ENCODE results near the gene NDC80.

Gene NDC80

GRCh38 chr18:2572892-2573291 is 1.5 kb downstream of the NDC80 start:
- DNase-seq, result no peak
- Mint-ChIP-seq H3K9me3 (no peaks in the 10 kb centered on the region), H3K27me3 (no peaks in the 10 kb centered on the region), H3K4me3 (peak overlapping the region; percentile 96), H3K4me1 (ENCODE audit: low read depth) (peaks cover 52% of the 10 kb centered on the region), H3K36me3 (ENCODE audit: low read depth) (peaks cover 70% of the 10 kb centered on the region), H3K27ac (peak overlapping the region; percentile 98)

DNA sequence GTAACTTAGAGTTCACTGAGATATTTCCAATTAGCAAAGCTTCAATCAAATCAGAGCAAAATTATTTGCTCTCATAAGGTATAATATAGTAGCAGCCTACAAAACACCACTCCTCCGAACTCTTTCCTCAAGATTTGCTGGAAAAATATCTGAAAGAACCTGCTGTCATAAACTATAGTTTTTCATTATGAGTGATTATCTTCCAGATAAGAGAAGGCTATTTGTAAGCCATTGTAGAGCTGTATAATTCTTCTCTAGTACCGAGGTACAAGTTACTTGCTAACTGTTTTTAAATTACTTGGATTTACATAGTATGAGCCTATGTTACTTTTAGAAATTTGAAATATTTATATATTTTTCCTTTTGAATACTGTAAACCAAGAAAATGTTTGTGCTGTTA is 2.1 kb downstream of the NDC80 start:
- Mint-ChIP-seq H3K27me3 (no peaks in the 10 kb centered on the region), H3K4me3 (peak overlapping the region; percentile 96), H3K36me3 (ENCODE audit: low read depth) (peaks cover 72% of the 10 kb centered on the region), H3K4me1 (ENCODE audit: low read depth) (peaks cover 53% of the 10 kb centered on the region), H3K27ac (no peak overlapping the region), H3K9me3 (no peaks in the 10 kb centered on the region)
- no peak for DNase-seq

DNA sequence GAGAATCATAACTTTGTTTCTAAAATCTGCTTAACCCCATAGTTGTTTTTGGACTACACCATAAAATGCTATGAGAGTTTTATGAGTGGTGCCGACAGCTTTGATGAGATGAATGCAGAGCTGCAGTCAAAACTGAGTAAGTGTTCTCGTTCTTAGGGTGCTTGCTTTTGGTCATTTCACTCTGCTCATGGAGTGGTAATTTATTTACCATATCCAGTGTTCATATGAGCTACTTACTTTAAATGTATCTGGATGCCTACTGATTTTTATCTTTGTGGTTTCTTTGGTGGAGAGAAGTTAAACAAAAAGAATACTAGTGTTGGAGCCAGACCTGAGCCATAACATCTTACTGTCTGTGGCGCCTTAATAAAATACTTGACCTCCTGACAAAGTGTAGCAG is 16.4 kb downstream of the NDC80 start:
- H3K4me3 Mint-ChIP-seq, result no peak overlapping the region
- DNase-seq, result no peak

GRCh38 chr18:2588666-2589344 is 17.4 kb downstream of the NDC80 start:
- H3K4me3 Mint-ChIP-seq, result no peak overlapping the region
- peak overlapping the region; percentile 88 for H3K27ac Mint-ChIP-seq
- peaks cover 42% of the 10 kb centered on the region for H3K4me1 Mint-ChIP-seq (ENCODE audit: low read depth)
- DNase-seq, result no peak
- no peaks in the 10 kb centered on the region for H3K27me3 Mint-ChIP-seq
- H3K9me3 Mint-ChIP-seq, result no peaks in the 10 kb centered on the region
- peaks cover 88% of the 10 kb centered on the region for H3K36me3 Mint-ChIP-seq (ENCODE audit: low read depth)

More for the DNA sequence above, 16.4 kb downstream of the NDC80 start:
- Mint-ChIP-seq H3K4me1 (ENCODE audit: low read depth) (peaks cover 41% of the 10 kb centered on the region), H3K36me3 (ENCODE audit: low read depth) (peaks cover 88% of the 10 kb centered on the region), H3K9me3 (no peaks in the 10 kb centered on the region), H3K27me3 (no peaks in the 10 kb centered on the region), H3K27ac (peak overlapping the region; percentile 78)

GRCh38 chr18:2589345-2590068 is 18.1 kb downstream of the NDC80 start:
- H3K9me3 Mint-ChIP-seq, result no peaks in the 10 kb centered on the region
- no peak overlapping the region for H3K4me3 Mint-ChIP-seq
- DNase-seq, result no peak

GRCh38 chr18:2590303-2590702 is 18.9 kb downstream of the NDC80 start:
- Mint-ChIP-seq H3K4me3 (peak overlapping the region; percentile 3), H3K27ac (peak overlapping the region; percentile 69), H3K9me3 (no peaks in the 10 kb centered on the region), H3K36me3 (ENCODE audit: low read depth) (peaks cover 92% of the 10 kb centered on the region), H3K27me3 (no peaks in the 10 kb centered on the region), H3K4me1 (ENCODE audit: low read depth) (peaks cover 52% of the 10 kb centered on the region)
- no peak for DNase-seq

More at GRCh38 chr18:2589345-2590068, 18.1 kb downstream of the NDC80 start:
- H3K4me1 Mint-ChIP-seq (ENCODE audit: low read depth), result peaks cover 47% of the 10 kb centered on the region
- no peaks in the 10 kb centered on the region for H3K27me3 Mint-ChIP-seq
- peak overlapping the region; percentile 88 for H3K27ac Mint-ChIP-seq
- peaks cover 93% of the 10 kb centered on the region for H3K36me3 Mint-ChIP-seq (ENCODE audit: low read depth)

- H3K4me1 Mint-ChIP-seq (ENCODE audit: low read depth), result peaks cover 36% of the 10 kb centered on the region
- no peak overlapping the region for H3K27ac Mint-ChIP-seq
- H3K9me3 Mint-ChIP-seq, result peaks cover 3% of the 10 kb centered on the region
- no peaks in the 10 kb centered on the region for H3K27me3 Mint-ChIP-seq
- H3K36me3 Mint-ChIP-seq (ENCODE audit: low read depth), result peaks cover 85% of the 10 kb centered on the region
- no peak overlapping the region for H3K4me3 Mint-ChIP-seq
- DNase-seq, result no peak
Observed at GRCh38 chr18:2597639-2598038, 26.3 kb downstream of the NDC80 start.

GRCh38 chr18:2602844-2603243 is 31.5 kb downstream of the NDC80 start:
- Mint-ChIP-seq H3K36me3 (ENCODE audit: low read depth) (peaks cover 86% of the 10 kb centered on the region), H3K4me3 (no peak overlapping the region), H3K4me1 (ENCODE audit: low read depth) (peaks cover 48% of the 10 kb centered on the region), H3K27me3 (no peaks in the 10 kb centered on the region), H3K27ac (no peak overlapping the region), H3K9me3 (no peaks in the 10 kb centered on the region)
- DNase-seq, result no peak

DNA sequence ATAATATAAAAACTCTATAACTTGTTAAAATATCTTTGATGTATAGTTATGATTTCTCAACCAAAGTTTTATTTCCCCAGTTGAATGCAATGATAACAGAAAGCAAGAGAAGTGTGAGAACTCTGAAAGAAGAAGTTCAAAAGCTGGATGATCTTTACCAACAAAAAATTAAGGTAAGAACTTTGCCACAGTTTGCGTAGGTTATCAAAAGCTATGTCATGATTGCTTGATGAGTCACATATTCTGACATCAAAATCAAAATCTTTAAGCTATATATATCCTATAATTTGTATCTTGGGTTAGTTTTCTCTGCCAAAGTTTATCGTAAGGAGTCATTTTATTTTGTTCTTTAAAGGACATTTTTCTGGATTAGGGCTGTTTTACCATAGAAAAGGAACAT is 35.0 kb downstream of the NDC80 start:
- H3K36me3 Mint-ChIP-seq (ENCODE audit: low read depth), result peaks cover 84% of the 10 kb centered on the region
- no peak for DNase-seq
- no peaks in the 10 kb centered on the region for H3K27me3 Mint-ChIP-seq
- peak overlapping the region; percentile 89 for H3K27ac Mint-ChIP-seq
- peak overlapping the region; percentile 44 for H3K4me3 Mint-ChIP-seq
- no peaks in the 10 kb centered on the region for H3K9me3 Mint-ChIP-seq
- peaks cover 56% of the 10 kb centered on the region for H3K4me1 Mint-ChIP-seq (ENCODE audit: low read depth)

GRCh38 chr18:2609604-2610003 is 38.2 kb downstream of the NDC80 start:
- H3K4me3 Mint-ChIP-seq, result no peak overlapping the region
- peak overlapping the region; percentile 34 for H3K27ac Mint-ChIP-seq
- peaks cover 37% of the 10 kb centered on the region for H3K4me1 Mint-ChIP-seq (ENCODE audit: low read depth)
- H3K36me3 Mint-ChIP-seq (ENCODE audit: low read depth), result peaks cover 82% of the 10 kb centered on the region
- H3K9me3 Mint-ChIP-seq, result no peaks in the 10 kb centered on the region
- H3K27me3 Mint-ChIP-seq, result no peaks in the 10 kb centered on the region
- no peak for DNase-seq

DNA sequence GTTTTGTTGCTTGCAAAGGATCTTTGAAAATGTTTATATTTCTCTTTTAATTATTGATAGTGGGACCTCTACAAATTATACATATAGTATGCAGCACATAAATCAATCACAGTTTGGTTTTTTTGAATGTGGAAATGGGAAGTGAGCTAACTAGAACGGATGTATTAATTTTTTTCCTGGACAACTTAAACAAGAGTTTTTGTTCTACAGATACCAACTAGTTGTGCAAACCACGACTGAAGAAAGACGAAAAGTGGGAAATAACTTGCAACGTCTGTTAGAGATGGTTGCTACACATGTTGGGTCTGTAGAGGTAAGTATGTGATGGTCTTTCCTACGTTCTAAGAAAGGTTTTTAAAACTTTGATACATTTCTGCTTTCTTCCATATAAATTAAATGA is 39.2 kb downstream of the NDC80 start:
- peaks cover 82% of the 10 kb centered on the region for H3K36me3 Mint-ChIP-seq (ENCODE audit: low read depth)
- no peak for DNase-seq
- H3K4me1 Mint-ChIP-seq (ENCODE audit: low read depth), result peaks cover 28% of the 10 kb centered on the region
- H3K9me3 Mint-ChIP-seq, result no peaks in the 10 kb centered on the region
- H3K4me3 Mint-ChIP-seq, result no peak overlapping the region
- H3K27ac Mint-ChIP-seq, result no peak overlapping the region
- H3K27me3 Mint-ChIP-seq, result no peaks in the 10 kb centered on the region

DNA sequence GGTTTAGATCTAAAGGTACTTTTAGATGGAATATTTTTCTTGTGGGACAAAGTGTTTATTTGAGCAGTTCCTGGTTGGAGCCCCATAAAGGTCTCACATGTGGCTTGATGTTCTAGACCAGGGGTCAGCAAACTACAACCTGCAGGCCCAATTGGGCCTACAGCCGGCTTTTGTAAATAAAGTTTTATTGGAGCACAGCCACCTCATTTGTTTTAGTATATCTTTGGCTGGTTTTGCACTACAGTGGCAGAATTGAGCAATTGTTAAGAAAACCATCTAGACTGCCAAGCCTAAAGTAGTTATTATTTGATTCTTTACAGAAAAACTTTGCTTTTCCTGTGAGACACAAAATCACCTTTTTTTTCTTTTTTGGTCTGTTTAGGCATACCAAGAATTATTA is 41.6 kb downstream of the NDC80 start:
- no peaks in the 10 kb centered on the region for H3K9me3 Mint-ChIP-seq
- peaks cover 88% of the 10 kb centered on the region for H3K36me3 Mint-ChIP-seq (ENCODE audit: low read depth)
- DNase-seq, result no peak
- H3K4me3 Mint-ChIP-seq, result no peak overlapping the region
- H3K4me1 Mint-ChIP-seq (ENCODE audit: low read depth), result peaks cover 19% of the 10 kb centered on the region
- H3K27ac Mint-ChIP-seq, result no peak overlapping the region
- no peaks in the 10 kb centered on the region for H3K27me3 Mint-ChIP-seq

DNA sequence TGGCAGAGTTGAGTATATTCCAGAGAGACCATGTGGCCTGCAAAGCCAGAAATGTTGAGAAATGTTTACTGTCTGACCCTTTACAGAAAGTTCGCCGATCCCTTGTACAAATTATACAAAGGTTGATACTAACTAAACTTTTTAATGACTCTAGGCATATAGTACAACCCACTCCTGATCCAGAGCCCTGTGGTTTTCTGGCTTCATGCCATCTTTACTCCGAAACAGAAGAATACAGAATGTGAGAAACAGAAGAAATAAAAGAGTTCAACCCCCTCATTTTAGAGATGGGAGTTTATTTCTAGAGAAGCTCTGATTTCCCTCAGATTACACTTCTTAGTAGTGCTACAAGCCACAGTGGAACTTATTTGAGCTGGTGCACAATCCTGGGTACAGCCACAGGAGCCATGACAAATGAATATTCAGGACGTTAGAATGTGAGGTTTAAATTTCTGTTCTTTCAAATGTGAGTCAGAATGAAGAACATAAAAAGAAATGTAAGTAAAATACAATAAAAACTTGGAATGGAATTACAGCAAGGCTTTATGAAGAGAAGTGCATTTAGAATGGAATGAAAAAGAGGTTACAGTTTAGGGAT is 46.1 kb downstream of the NDC80 start:
- DNase-seq, result no peak
- H3K36me3 Mint-ChIP-seq (ENCODE audit: low read depth), result peaks cover 50% of the 10 kb centered on the region
- peaks cover 5% of the 10 kb centered on the region for H3K4me1 Mint-ChIP-seq (ENCODE audit: low read depth)
- no peaks in the 10 kb centered on the region for H3K9me3 Mint-ChIP-seq
- no peak overlapping the region for H3K4me3 Mint-ChIP-seq
- H3K27me3 Mint-ChIP-seq, result no peaks in the 10 kb centered on the region
- no peak overlapping the region for H3K27ac Mint-ChIP-seq

GRCh38 chr18:2618009-2618408 is 46.7 kb downstream of the NDC80 start:
- no peak overlapping the region for H3K27ac Mint-ChIP-seq
- H3K27me3 Mint-ChIP-seq, result no peaks in the 10 kb centered on the region
- H3K9me3 Mint-ChIP-seq, result no peaks in the 10 kb centered on the region
- DNase-seq, result no peak
- no peak overlapping the region for H3K4me3 Mint-ChIP-seq
- H3K4me1 Mint-ChIP-seq (ENCODE audit: low read depth), result peaks cover 5% of the 10 kb centered on the region
- H3K36me3 Mint-ChIP-seq (ENCODE audit: low read depth), result peaks cover 45% of the 10 kb centered on the region

DNA sequence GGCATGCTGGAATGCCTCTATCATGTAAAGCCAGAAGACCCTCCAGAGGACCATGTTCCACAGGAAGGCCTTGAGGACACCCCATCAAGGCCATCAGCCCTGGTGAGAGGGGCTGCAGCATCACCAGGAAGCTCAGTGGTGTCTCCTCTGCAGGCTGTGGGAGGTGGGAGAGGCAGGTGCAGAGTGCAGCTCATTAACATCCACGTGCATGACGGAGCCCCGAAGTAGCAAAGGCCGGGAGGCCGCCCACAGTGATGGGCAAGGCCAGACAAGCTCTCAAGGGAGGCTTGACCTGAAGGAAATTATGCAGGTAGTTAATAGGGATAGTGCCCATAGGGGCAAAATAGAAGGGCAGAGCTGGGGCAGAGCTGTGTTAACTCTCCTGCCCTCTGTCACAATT is 53.9 kb downstream of the NDC80 start:
- Mint-ChIP-seq H3K4me3 (no peak overlapping the region), H3K4me1 (ENCODE audit: low read depth) (peaks cover 32% of the 10 kb centered on the region), H3K9me3 (peaks cover 5% of the 10 kb centered on the region), H3K27me3 (no peaks in the 10 kb centered on the region), H3K36me3 (ENCODE audit: low read depth) (no peaks in the 10 kb centered on the region), H3K27ac (peak overlapping the region; percentile 40)
- DNase-seq, result no peak

Measured in activated T-cell treated with anti-CD3 and anti-CD28 coated beads, Interleukin-2, amount 50 U/mL, for 24 hours (primary cell).